ENCODE results near the gene SRPK3.
A peak's percentile ranks its signal among the peaks of the same experiment; 100 is the strongest.

Gene SRPK3

GRCh38 chrX:153779891-153780677 is 757 bp upstream of the SRPK3 start:
- no peak overlapping the region for H3K4me3 ChIP-seq (ENCODE audit: low read length)
- no peak for TF ChIP-seq ZNF274 (IDR thresholded peaks at IDR 0.05; ENCODE audit: low read depth, low read length)

GRCh38 chrX:153781428-153782047 is 697 bp downstream of the SRPK3 start:
- no peak overlapping the region for H3K4me3 ChIP-seq (ENCODE audit: low read length)
- no peak for TF ChIP-seq ZNF274 (IDR thresholded peaks at IDR 0.05; ENCODE audit: low read depth, low read length)

- no peak for TF ChIP-seq ZNF274 (IDR thresholded peaks at IDR 0.05; ENCODE audit: low read depth, low read length)
- H3K4me3 ChIP-seq (ENCODE audit: low read length) = no peak overlapping the region
Measured at GRCh38 chrX:153782313-153782712, 1.5 kb downstream of the SRPK3 start.

GRCh38 chrX:153782871-153783270 is 2.0 kb downstream of the SRPK3 start:
- no peak for TF ChIP-seq ZNF274 (IDR thresholded peaks at IDR 0.05; ENCODE audit: low read depth, low read length)
- H3K4me3 ChIP-seq (ENCODE audit: low read length) = no peak overlapping the region

GRCh38 chrX:153783378-153784013 is 2.7 kb downstream of the SRPK3 start:
- no peak for TF ChIP-seq ZNF274 (IDR thresholded peaks at IDR 0.05; ENCODE audit: low read depth, low read length)
- no peak overlapping the region for H3K4me3 ChIP-seq (ENCODE audit: low read length)

GRCh38 chrX:153784325-153784967 is 3.6 kb downstream of the SRPK3 start:
- H3K4me3 ChIP-seq (ENCODE audit: low read length) = no peak overlapping the region
- no peak for TF ChIP-seq ZNF274 (IDR thresholded peaks at IDR 0.05; ENCODE audit: low read depth, low read length)

DNA sequence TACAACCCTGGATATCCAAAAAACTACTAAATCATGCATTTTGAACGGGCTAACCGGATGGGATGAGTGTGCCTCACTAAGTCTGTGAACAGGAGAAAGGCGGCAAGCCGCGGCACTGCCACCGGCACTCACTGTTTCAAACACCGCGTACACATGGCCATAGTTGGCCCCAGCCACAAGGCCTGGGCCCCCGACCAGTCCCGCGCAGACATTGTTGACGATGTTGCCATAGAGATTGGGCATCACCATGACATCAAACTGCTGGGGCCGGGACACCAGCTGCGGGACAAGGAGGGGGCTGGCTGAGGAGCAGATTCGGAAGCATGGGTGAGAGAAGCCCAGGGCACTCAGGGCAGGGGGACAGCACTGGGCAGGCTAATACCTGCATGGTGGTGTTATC is 5.8 kb downstream of the SRPK3 start:
- H3K4me3 ChIP-seq (ENCODE audit: low read length) = no peak overlapping the region
- TF ChIP-seq ZNF274 (IDR thresholded peaks at IDR 0.05; ENCODE audit: low read depth, low read length) = no peak

DNA sequence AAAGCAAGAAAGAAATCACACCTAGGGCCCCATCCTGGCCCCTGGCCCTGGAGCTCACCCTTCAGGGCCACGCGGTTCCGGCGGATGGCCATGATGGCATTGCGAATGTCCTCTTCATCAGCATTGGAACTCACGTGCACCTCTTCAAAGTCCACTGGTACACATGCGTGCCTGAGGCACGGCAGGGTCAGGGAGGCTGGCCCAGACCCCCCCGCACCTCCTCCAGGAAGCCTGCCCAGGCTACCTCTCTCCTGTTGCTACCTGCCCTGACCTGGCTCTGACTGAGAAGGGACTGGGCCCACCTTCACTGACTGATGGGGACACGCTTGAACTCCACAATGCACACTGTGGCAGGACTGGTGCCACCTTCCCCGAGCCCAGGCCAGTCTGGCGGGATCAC is 8.8 kb downstream of the SRPK3 start:
- no peak for TF ChIP-seq ZNF274 (IDR thresholded peaks at IDR 0.05; ENCODE audit: low read depth, low read length)
- H3K4me3 ChIP-seq (ENCODE audit: low read length) = no peak overlapping the region

- no peak overlapping the region for H3K4me3 ChIP-seq (ENCODE audit: low read length)
- TF ChIP-seq ZNF274 (IDR thresholded peaks at IDR 0.05; ENCODE audit: low read depth, low read length) = no peak
Measured at GRCh38 chrX:153791104-153791852, 10.4 kb downstream of the SRPK3 start.

DNA sequence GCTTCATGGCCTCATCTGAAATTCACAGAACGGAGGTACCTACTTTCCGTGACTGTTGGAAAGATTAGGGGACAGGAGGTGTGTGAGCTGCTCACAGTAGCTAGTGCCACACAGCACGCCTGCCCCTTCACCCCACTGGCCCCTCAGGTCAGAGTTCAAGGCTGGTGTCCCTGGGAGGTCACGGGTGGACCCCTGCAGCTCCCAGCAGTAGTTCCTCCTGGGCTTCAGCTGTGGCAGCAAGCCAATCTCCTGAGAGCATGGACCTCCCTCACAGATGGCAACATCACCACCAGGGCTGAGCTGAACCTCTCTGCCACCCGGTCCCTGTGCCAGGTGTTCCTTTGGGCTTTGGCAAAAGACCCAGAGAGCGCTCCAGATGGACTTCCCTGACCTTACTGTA is 11.5 kb downstream of the SRPK3 start:
- TF ChIP-seq ZNF274 (IDR thresholded peaks at IDR 0.05; ENCODE audit: low read depth, low read length) = no peak
- H3K4me3 ChIP-seq (ENCODE audit: low read length) = no peak overlapping the region

DNA sequence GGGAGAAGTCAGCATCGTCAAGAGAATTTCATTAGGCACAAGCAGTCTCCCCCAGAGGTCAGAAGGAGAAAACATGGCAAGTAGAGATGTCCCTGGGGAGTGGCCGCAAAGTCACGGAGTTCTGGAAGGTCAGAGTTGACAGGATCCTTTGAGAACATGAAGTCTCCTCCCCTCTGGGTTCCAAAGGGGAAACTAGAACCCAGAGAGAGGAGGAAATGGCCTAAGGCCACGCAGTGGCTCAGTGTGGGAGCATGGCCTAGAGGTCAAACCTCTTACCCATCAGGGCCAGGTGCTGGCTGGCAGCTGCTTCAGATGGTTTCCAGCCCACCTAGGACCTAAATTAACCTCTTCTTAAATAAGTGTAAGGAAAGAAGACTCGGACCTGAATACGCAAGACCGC is 12.4 kb downstream of the SRPK3 start:
- no peak for TF ChIP-seq ZNF274 (IDR thresholded peaks at IDR 0.05; ENCODE audit: low read depth, low read length)
- peak overlapping the region; percentile 88 for H3K4me3 ChIP-seq (ENCODE audit: low read length)

DNA sequence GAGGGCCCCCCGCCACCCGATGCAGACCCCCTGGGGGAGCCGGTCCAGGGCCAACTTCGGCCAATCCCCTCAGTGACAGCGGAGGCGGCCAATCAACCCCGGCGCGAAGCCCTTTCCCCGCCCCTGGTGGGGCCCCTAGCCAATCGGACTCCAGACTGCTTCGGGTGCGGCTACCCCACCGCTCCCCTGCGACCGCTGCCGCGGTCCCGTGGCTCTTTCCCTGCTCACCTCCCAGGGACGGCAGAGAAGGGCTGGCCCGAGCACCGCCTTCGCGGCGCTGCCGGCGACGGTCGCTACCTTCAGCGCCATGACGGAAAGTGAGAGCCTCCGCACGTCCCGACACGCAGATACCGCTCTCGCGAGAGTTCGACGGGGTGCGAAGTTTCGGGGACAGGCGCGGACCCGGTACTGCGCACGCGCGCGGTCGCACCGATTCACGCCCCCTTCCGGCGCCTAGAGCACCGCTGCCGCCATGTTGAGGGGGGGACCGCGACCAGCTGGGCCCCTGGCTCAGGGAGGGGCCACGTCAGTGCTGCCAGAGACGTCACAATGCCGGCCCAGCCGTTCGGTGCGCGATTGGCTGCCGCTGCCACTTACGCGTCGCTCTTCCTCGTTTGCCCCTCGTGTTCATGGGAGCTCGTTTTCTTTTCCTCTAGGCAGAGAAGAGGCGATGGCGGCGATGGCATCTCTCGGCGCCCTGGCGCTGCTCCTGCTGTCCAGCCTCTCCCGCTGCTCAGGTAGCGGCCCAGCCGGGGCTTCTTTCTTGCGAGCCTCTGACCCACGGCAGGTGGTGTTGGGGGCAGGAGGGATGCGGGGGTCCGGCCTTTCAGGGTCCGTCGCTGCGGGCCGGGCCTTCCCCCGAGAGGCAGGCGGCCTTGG is 13.4 kb downstream of the SRPK3 start, which contains the start of the genes IDH3G and SSR4:
IDH3G (minus strand) TSS at position 358 of the 879 bp plus-strand sequence; CDS start at position 309, 49 bp downstream.
SSR4 (plus strand) TSS at position 651 of the 879 bp plus-strand sequence; CDS start at position 671, 20 bp downstream.
- no peak for TF ChIP-seq ZNF274 (IDR thresholded peaks at IDR 0.05; ENCODE audit: low read depth, low read length)
- peak within 1 kb of the TSS; percentile 88 for H3K4me3 ChIP-seq (ENCODE audit: low read length)
